GM10266 (cell line): ENCODE results near the gene PTPN11.

Source experiments
- DNase-seq: peaks from one replicate; pipeline ENCODE4 v3.0.0; 2012; ENCODE audit errors: extremely low spot score
- CTCF ChIP-seq: IDR thresholded peaks from 2 replicates; pipeline ENCODE4 v1.5.1; 2012; ENCODE audit warnings: mild to moderate bottlenecking, low read depth; ENCODE audit not compliant: control insufficient read depth, insufficient read depth; ENCODE audit errors: missing control alignments

Gene PTPN11

DNA sequence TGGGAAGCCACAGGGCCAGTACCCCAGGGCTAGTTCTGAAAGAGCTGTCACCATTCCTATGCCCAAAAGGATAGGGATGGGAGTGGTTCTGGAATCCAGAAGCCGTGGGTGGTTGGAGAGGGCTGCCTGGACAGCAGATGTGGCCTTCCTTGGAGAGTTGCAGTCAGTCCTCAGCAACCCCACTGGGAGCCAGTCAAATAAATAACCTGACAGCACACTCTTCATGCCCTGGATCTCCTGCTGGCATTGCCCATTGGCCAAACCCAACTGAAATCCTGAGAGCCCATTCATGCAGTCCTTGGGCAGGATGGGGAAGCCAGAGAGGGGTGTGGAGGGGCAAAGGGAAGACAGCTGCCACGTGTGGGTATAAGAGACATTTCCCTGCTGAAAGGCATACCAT lies 128.2 kb downstream of the PTPN11 start:
- no peak for TF ChIP-seq CTCF

GRCh38 chr12:112549031-112549430 lies 130.3 kb downstream of the PTPN11 start:
- TF ChIP-seq CTCF, result no peak
- no peak for DNase-seq

More for the DNA sequence above, 128.2 kb downstream of the PTPN11 start:
- DNase-seq, result no peak

DNA sequence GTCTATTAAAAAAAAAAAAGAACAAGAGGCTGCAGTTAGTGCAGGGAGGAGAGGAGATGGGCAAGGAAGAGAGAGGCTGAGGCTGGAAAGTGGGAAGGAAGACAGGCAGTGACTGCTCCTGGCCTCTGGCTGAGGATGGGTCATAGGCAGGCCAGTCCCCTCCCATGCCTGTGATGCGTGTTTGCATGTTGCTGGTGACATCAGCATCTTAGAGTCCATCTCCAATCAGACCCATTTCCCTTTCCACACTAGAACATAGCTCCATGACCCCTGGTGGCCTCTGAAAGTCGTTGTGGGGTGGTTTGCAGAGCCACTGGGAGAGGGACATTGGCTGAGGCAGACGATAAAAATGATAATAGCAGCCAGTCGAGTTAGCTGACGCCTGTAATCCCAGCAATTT lies 132.9 kb downstream of the PTPN11 start:
- DNase-seq, result no peak
- no peak for TF ChIP-seq CTCF

DNA sequence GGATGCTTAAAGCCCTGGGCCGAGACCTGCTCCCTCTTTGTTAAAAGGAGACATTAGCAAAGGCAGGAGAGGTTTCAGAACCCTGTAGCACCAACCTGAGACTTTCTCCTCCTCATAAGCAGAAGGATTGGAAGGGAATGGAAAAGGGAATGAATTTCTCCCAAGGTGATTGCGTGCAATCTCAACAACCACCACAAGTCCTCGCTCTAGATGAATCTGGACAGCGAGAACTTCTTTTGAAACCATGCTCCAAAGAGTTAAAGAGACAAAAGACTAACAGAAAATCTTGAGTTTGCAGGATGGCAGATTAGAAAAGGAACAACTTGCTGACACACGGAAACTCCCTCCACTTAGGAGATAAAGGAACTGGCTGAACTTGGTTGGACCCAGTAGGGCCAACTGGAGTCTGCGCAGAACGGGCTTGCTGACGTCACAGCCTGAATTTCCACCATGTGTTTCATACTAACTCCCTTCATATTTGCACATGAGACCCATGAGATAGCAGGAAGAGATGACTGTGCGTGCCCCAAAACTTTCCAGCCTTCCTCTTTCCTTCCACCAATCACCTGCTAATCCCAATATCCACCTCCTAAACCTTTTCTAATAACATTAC lies 137.0 kb downstream of the PTPN11 start:
- no peak for TF ChIP-seq CTCF
- DNase-seq, result no peak

- TF ChIP-seq CTCF, result no peak
These were observed 139.3 kb downstream of the PTPN11 start for GRCh38 chr12:112557951-112558630.

More at GRCh38 chr12:112557951-112558630, 139.3 kb downstream of the PTPN11 start:
- DNase-seq, result no peak
